Subcutaneous adipose tissue (tissue), 4 donors: ENCODE data around the gene TMEFF1. TPM values are rescaled to one million over a fixed set of nuclear protein-coding genes. Genes with fewer than 3 reads are reported as not detected.

Experiments used
- CTCF ChIP-seq: fragments of 450-650 bp; IDR thresholded peaks from one replicate; pipeline ENCODE4 v1.5.1; 2016; ENCODE audit warnings: low read depth, mild to moderate bottlenecking, control low read depth, antibody characterized with exemption, moderate library complexity
- total RNA-seq, 4 donors: library from RNA; depleted of rRNA; stranded (reverse); fragments of >200 nt; gene quantifications; one replicate each; pipeline ENCODE4 v1.1.0, GENCODE V29; 2016

Gene TMEFF1
- total RNA-seq = 1 to 10 TPM in 1 of 4 donors, under 1 TPM in 1, not detected in 2; 0.22 to 2.9 TPM

GRCh38 chr9:100472788-100473275 is at the start of gene TMEFF1:
Gene TMEFF1, plus strand, starts transcription at chr9:100473149. Its CDS starts 396 bp downstream, at chr9:100473545.
- no peak for TF ChIP-seq CTCF

- no peak for TF ChIP-seq CTCF
Measured at GRCh38 chr9:100425758-100426157, 47.2 kb upstream of the TMEFF1 start.

- no peak for TF ChIP-seq CTCF
Measured at GRCh38 chr9:100426189-100426529, 46.8 kb upstream of the TMEFF1 start.

GRCh38 chr9:100426530-100427365 is 46.2 kb upstream of the TMEFF1 start, which contains the start of gene MSANTD3:
Gene MSANTD3, plus strand, starts transcription at chr9:100427143. Its CDS starts 14,796 bp downstream, at chr9:100441939.
- TF ChIP-seq CTCF = no peak

- TF ChIP-seq CTCF = no peak
Measured at GRCh38 chr9:100427366-100428263, 45.3 kb upstream of the TMEFF1 start.

GRCh38 chr9:100428871-100429654 is 43.9 kb upstream of the TMEFF1 start:
- no peak for TF ChIP-seq CTCF
